HG02981 (cell line): ENCODE results near the gene FHIT.

Experiments
- ATAC-seq: cut with Tn5 transposase; IDR thresholded peaks from one replicate; pipeline ENCODE4 v1.9.1; 2021; ENCODE audit warnings: mild to moderate bottlenecking, moderate library complexity; ENCODE audit not compliant: unreplicated experiment

The FHIT gene

GRCh38 chr3:60867200-60867599, 384.1 kb downstream of the FHIT start:
- no peak for ATAC-seq

DNA sequence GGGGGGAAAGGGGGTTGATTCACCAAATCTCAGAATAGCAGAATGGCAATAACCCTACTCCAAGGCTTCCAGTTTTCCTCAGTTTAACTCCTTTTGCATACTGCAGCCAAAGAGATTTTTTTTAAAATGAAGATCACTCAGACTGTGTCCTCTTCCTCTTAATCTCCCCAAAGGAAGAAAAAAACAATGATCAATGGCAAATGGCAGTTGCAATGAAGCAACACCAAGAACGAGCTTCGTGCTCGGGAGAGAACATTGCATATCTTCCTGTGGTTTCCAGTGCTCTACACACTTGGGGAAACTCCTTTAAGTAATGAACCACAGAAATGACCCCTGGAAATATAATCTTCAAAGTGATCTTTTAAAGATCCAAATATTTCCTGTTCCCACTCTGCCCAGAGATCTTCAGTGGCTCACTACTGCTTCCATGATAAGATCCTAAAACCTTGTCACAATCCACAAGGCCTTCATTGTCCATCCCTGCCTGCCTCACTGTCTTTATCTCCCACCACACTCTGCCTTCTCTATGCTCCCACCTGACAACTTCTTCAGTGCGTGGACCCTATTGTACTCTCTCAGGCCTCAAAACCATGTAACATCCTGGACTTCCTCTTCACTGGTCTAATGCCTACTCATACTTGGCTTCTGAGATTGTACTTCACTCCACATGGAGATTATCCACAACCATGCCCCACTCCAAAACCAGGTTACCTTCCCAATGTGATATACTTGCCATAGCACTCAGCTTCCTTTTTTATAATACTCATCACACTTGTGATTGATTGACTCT, 394.8 kb downstream of the FHIT start:
- ATAC-seq, result no peak

- ATAC-seq, result no peak
Measured at GRCh38 chr3:60855250-60855649, 396.0 kb downstream of the FHIT start.

- ATAC-seq, result no peak
Measured at GRCh38 chr3:60854791-60855190, 396.5 kb downstream of the FHIT start.

DNA sequence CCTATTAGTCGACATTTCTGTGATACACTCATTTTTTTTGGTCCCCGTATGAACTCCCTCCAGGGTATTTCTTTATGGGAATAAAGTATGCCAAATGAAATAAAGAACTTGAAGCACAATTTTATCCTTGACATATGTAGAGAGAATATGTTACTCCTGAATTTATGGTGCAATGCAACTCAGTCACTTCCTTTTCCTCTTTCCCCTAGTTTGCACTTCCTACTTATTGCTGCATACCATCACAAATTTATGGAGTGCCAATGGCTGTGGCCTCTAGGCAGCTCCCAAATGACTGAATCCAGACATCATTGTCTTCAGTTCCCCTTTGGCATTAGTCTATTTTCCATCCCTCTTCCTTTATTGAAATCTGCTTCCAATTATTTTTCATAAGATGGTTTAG, 403.5 kb downstream of the FHIT start:
- ATAC-seq, result no peak

DNA sequence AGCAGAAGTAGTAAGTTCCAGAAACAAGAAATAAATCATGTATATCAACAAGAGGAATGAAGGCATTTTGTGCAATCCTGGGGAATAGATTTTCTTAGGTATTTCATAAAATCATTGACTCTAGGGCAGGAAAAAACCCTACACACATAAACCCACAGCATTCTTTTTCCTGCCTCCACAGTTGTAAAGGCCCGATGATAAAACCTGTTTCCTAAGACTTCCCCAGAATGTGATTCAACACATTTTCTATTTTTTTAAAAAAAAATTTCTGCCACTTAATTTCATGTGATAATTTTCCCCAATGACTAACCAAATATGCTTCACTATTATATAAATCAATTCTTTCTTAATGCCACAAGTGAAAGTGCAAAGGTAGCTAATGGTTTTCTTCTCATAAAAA, 407.0 kb downstream of the FHIT start:
- no peak for ATAC-seq

DNA sequence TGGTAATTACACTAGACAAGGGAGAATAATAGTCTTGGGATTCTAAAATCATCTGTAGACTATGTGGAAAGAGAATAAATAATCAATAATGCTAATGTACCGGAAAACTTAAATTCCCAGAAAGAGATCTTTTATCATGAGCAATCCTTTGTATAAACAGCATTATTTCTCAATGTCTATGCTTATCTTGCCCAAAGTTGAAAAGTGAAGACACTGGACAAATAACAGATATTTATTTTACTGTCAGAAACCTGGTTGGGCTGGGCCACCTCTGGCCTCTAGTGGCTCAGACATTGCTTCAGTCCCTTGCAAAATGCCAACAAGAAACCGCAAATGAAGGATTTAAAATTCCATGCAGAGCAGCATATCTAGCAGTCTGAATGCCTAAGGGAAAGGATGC, 409.9 kb downstream of the FHIT start:
- ATAC-seq, result no peak

GRCh38 chr3:60839246-60839645, 412.0 kb downstream of the FHIT start:
- ATAC-seq, result no peak

- ATAC-seq, result no peak
Measured at GRCh38 chr3:60835796-60836195, 415.5 kb downstream of the FHIT start.

DNA sequence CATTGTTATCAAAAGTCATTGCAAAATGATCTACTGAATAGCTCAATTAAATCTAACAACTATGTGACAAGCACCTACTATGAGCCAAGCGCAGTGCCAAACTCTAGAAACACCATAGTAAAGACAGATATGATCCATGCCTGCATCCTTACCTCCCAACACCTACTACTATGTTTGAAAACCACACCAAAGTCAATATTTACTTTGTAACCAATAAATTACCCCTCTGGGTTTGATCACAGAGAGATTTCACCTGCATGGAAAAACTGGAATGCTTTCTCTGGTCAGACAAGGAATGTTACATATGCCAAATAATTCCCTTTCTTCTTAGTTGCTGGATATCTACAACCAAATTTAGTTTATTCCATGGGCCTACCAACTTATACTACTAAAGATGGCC, 422.2 kb downstream of the FHIT start:
- ATAC-seq, result no peak

- no peak for ATAC-seq
Measured at GRCh38 chr3:60827666-60828065, 423.6 kb downstream of the FHIT start.

GRCh38 chr3:60826511-60826910, 424.7 kb downstream of the FHIT start:
- no peak for ATAC-seq

DNA sequence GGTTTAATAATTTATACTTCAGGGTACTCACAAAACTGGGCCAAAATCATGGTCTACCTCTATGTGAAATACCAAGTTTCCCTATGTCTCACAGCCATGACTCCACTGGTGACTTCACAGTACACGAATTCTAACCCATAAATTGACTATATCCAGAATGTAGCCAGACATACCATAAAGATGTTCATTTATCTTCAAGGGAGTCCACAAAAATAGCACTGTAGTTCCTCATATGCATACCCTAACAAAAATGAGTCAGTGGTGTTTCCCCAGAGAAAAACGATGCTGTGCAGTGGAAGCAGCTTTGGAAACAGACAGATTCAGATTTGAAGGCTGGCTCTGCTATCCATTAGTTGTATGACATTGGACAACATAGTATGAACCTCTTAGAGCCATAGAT, 438.8 kb downstream of the FHIT start:
- no peak for ATAC-seq

DNA sequence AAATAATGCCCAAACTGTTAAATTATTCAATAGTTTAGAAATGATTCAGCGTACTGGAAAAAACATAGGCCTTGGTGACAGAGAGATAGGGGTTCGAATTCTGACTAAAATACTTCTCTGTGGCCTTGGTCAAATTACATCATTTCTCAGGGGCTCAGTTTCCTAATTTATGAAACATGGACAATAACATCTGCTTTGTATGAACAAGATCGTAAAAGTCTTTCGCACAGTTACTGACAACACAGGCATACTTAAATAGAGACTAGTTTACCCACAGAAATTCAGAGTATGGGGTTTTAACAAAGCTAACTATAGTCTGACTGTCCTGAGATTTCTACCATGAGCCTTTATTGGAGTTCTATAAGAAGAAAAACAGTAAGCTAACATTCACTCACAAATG, 440.4 kb downstream of the FHIT start:
- no peak for ATAC-seq

DNA sequence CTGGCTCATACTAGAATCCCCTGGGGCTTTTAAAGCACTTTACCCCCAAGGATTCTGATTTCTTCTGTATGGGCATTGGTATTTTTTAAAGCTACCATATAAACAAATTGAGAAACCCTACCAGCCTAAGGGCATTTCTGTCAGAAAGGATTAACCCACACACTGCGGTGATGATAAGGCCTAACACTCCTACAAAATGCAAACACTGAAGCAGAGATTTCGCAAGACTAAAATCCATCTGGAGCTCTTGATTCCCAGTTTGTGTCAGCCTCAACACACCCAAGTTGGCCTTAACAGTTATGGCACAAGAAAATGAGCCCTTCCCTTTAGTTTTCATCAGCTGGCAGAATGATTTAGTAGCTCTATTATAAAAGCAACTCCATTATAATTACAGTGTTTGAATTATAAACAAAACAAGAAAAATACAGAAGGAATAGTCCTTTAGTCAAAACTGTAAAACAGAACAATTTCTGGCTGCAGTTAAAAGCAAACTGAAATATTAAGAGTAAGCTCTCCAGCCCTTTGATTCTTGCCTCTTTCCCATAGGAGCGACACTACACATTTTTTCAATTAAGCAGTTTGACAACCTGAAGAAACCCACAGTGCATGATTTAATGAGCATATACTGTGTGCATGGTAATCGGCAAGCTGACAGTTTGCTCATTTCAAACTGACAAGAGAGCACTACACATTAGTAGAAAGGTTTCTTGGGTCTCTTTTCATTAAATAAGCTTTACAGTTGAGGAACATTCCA, 441.2 kb downstream of the FHIT start:
- ATAC-seq, result no peak

DNA sequence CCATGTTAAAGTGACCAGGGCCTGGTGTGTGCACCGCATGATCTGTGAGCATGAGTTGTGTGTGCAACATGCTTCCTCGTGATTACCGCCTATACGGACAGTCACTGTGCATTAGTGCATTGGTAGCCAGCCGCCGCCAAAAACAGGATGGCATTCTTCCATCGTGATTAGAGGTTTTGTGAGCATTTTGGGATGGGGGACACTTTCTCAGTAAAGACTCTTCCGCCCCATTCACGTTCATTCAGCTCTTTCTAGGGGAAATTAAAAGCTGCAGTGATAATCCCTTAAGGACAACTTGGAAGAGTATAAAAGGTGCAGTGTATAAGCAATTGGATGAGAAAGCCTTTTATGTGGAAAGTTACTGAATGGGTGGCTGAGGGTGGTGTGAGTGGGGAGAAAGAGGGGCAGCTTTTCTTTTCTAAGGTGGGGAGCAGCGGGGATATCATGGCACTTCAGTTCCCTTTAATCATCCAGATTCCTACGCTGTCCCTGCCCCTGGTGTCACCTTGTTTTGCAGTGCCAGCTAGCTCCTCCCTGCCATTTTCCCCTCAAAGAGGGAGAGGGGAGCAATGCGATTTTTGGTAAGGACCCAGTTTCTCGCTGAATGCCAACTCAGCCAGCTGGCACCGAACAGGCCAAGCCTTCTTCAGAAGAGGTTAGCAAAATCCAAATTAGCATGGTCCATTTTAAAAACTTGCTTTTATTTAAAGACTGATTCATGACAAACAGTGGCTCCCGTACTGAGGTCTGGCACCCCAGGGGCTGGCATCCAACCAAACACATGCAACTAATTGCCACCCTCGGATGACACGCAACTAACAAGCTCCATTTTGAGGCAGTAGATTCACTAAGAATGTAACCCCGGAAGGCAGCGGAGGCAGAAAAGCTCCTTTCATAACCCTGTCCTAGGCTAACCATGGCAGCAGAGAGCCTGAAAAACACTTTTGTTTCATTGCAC, 447.8 kb downstream of the FHIT start:
- ATAC-seq, result no peak

GRCh38 chr3:60801307-60801706, 449.9 kb downstream of the FHIT start:
- ATAC-seq, result no peak

DNA sequence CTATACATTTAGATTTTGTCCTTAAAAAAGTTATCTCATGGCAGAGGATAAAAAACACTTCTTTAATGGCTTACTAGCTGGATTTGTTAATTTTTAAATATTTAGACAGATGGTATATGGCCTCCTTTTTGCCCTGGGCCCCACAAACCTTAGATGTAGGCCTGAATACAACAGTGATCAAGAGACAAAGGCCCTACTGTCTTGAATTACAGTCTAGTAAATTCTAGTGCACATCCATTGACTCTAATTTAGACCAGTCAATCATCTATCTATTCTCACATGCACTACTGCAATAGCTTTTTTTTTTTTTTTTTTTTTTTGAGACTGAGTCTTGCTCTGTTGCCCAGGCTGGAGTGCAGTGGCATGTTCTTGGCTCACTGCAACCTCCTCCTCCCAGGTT, 452.8 kb downstream of the FHIT start:
- ATAC-seq, result no peak

DNA sequence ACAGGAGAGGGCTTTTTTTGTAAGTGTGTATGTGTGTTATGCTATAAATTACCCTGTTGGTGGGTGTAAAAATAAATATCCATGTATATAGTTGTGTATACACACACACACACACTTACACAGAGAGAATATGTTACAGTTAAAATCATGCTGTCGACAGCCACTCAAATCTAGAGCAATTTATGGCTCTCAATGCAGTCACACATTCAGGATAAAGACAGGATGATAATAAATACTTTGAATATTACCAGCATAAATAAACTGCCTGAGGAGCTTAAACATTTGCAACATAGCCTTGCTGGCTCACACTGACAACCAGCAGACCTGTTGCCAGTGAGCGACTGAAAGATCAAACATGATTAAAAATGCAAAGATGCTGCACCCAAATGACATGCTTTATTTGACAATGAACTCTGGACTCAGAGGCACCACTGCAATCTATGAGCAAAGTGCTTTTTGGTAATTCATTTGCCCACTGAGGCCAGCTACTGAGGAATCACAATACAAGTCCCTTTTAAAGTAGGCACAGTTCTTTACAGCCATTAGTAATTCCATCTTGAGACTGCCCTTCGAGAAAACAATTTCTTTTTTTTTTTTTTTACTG, 458.9 kb downstream of the FHIT start:
- no peak for ATAC-seq

DNA sequence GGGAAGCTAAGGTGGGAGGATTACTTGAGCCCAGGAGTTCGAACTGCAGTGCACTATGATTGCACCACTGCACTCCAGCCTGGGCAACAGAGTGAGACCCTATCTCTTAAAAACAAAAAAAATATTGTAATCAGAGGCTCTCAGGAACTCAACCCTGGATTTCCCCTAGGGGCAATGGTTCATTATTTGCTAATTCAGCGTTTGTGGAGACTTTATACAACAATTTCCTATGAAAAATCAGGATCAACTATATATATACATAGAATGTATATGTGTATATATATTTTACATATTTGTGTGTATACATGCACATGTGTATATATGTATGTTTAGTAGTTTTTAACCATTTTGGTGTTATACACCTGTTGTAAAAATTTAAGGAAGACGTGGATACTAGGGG, 463.1 kb downstream of the FHIT start:
- no peak for ATAC-seq

DNA sequence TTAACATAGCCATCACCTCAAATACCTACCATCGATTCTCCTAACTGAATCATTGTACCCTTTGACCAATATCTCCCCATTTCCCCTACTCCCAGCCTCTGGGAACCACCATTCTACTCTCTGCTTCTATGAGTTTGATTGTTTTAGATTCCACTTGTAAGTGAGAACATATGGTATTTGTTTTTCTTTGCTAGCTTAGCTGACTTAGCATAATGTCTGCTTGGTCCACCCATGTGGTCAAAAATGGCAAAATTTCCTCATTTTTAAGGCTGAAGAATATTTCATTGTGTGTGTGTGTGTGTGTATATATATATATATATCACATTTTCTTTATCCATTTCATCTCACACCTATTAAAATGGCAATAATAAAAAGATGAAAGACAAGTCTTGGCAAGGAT, 469.3 kb downstream of the FHIT start:
- no peak for ATAC-seq
